Middle frontal gyrus (tissue), 1 donor: Measurements from ENCODE around the gene CRADD.

Source experiments
- DNase-seq: peaks from one replicate; pipeline ENCODE4 v3.0.0-alpha.2; 2015; ENCODE audit warnings: low spot score; ENCODE audit errors: extremely low spot score

The CRADD gene

GRCh38 chr12:93670104-93670503 is 7.1 kb upstream of the CRADD start:
- no peak for DNase-seq

GRCh38 chr12:93671044-93671443 is 6.1 kb upstream of the CRADD start:
- no peak for DNase-seq

GRCh38 chr12:93673084-93673483 is 4.1 kb upstream of the CRADD start:
- no peak for DNase-seq

- DNase-seq, result no peak
These were observed 2.8 kb upstream of the CRADD start for GRCh38 chr12:93674386-93674785.

GRCh38 chr12:93676408-93677194 is 574 bp upstream of the CRADD start:
- no peak for DNase-seq

- no peak for DNase-seq
These were observed 1.6 kb downstream of the CRADD start for GRCh38 chr12:93678779-93679178.

GRCh38 chr12:93679308-93679925 is 2.2 kb downstream of the CRADD start:
- DNase-seq, result no peak

GRCh38 chr12:93680006-93680405 is 2.8 kb downstream of the CRADD start:
- no peak for DNase-seq

- no peak for DNase-seq
These were observed 5.7 kb downstream of the CRADD start for GRCh38 chr12:93682846-93683261.

- no peak for DNase-seq
These were observed 6.2 kb downstream of the CRADD start for GRCh38 chr12:93683410-93683809.

GRCh38 chr12:93684716-93685115 is 7.5 kb downstream of the CRADD start:
- no peak for DNase-seq

- DNase-seq, result no peak
These were observed 9.6 kb downstream of the CRADD start for GRCh38 chr12:93686572-93687356.

GRCh38 chr12:93689076-93689834 is 12.1 kb downstream of the CRADD start:
- no peak for DNase-seq

- DNase-seq, result no peak
These were observed 19.3 kb downstream of the CRADD start for GRCh38 chr12:93696462-93696861.

GRCh38 chr12:93698307-93699092 is 21.3 kb downstream of the CRADD start:
- DNase-seq, result no peak

- DNase-seq, result no peak
These were observed 22.3 kb downstream of the CRADD start for GRCh38 chr12:93699271-93700145.

- no peak for DNase-seq
These were observed 25.6 kb downstream of the CRADD start for GRCh38 chr12:93702707-93703315.

GRCh38 chr12:93704122-93704521 is 26.9 kb downstream of the CRADD start:
- no peak for DNase-seq

GRCh38 chr12:93704625-93705024 is 27.4 kb downstream of the CRADD start:
- no peak for DNase-seq
